Adrenal gland (tissue), 19 donors: ENCODE measurements around the gene LDB3. TPM values are rescaled to one million over a fixed set of nuclear protein-coding genes. Genes with fewer than 3 reads are reported as not detected.

Experiments used
- DNase-seq, 7 donors: peaks; one replicate each; pipeline ENCODE4 v3.0.0-alpha.2; 2019 to 2020
- H3K27ac ChIP-seq, 5 donors: fragments of 200-600 bp; sonication (generic) in 4 of 5; 1 replicate in 3 of 5; 2 replicates in 2 of 5; pipeline versions ENCODE4 v1.5.1 to v1.8.0; 2016 to 2020; ENCODE audit warnings: mild to moderate bottlenecking in 1 of 5
- H3K27me3 ChIP-seq: fragments of 200-600 bp; 2 replicates; pipeline ENCODE4 v1.8.0; 2021
- H3K36me3 ChIP-seq, 2 donors: fragments of 200-600 bp; replicated peaks in 1 of 2; 1 replicate in 1 of 2; 2 replicates in 1 of 2; pipeline versions ENCODE4 v1.5.1 to v1.8.0; 2018 to 2022
- H3K4me1 ChIP-seq, 2 donors: fragments of 200-600 bp; replicated peaks in 1 of 2; 1 replicate in 1 of 2; 2 replicates in 1 of 2; pipeline versions ENCODE4 v1.5.1 to v1.8.0; 2018 to 2021
- H3K4me3 ChIP-seq, 4 donors: fragments of 200-600 bp; sonication (generic) in 3 of 4; one replicate each; pipeline ENCODE4 v1.5.1; 2016 to 2018
- H3K9me3 ChIP-seq, 3 donors: fragments of 200-600 bp; sonication (generic) in 1 of 3; replicated peaks in 1 of 3; 1 replicate in 2 of 3; 2 replicates in 1 of 3; pipeline versions ENCODE4 v1.5.1 to v1.8.0; 2016 to 2021
- POLR2A ChIP-seq, 2 donors: fragments of 450-650 bp; IDR thresholded peaks; one replicate each; pipeline ENCODE4 v1.6.1; 2017; ENCODE audit warnings: antibody characterized with exemption in 2 of 2, mild to moderate bottlenecking in 2 of 2, moderate library complexity in 1 of 2
- WGBS, 4 donors: extraction: QIAGEN DNeasy Blood & Tissue Kit in 2 of 4; methylation state at CpG; one replicate each; pipeline versions ENCODE4 v1.1.5 to v1.1.7; 2013 to 2017; 5-methylcytosine and 5-hydroxymethylcytosine counted together
- intact Hi-C, 2 donors: fragments of 100-400 bp; cut with DNase I; formaldehyde crosslinking; loops; one replicate each; pipeline versions ENCODE4 v1.14.1 to v1.15.0; 2022 to 2023
- long read RNA-seq, 10 donors: library from polyadenylated mRNA in 3 of 10; unstranded in 2 of 10; stranded (forward) in 1 of 10; transcript quantifications; one replicate each; pipeline ENCODE4 v2.0.0 and lab custom pipeline, GENCODE V29; 2021 to 2026
- polyA plus RNA-seq, 3 donors: library from polyadenylated mRNA; stranded (reverse); fragments of 200-250 nt in 2 of 3; fragments of 350-450 nt in 1 of 3; fragmentation: Illumina TruSeq in 1 of 3; extraction: RNeasy Lipid Tissue Mini Kit (QIAGEN cat#74804) in 1 of 3; gene quantifications; one replicate each; pipeline ENCODE4 v1.2.3, GENCODE V29; 2013 to 2014
- total RNA-seq, 9 donors: library from RNA; depleted of rRNA in 4 of 9; stranded (reverse); fragments of >200 nt in 4 of 9; fragments of 120-200 nt in 1 of 9; fragmentation: NEBNext Ultra II Directional in 1 of 9; extraction: Animal tissue kit (Norgen Biotek cat#: 25700) in 1 of 9; gene quantifications; one replicate each; pipeline versions ENCODE4 v1.1.0 to v1.2.4, GENCODE V29; 2013 to 2023
- TF ChIP-seq, protein P1 (sequence below), 6 experiments: fragments of 450-650 bp in 4 of 6; fragments of 200-600 bp in 2 of 6; sonication (generic) in 1 of 6; IDR thresholded peaks; 1 replicate in 5 of 6; 2 replicates in 1 of 6; pipeline versions ENCODE4 v1.5.1 to v1.8.0; 2016 to 2021; ENCODE audit warnings: antibody characterized with exemption in 6 of 6, mild to moderate bottlenecking in 2 of 6, moderate library complexity in 1 of 6
- donor health status: healthy with polysubstance abuse.
- donor health status: Bipolar disorder and iron deficiency.
- donor health status: DM: yes; HTN: yes; CAD: no.
- donor health status: DM: no; HTN: no; CAD: no.
- donor health status: DM: no; HTN: no; CAD: no.
- donor health status: DM: yes; HTN: yes; CAD: no.

Gene LDB3, protein sequence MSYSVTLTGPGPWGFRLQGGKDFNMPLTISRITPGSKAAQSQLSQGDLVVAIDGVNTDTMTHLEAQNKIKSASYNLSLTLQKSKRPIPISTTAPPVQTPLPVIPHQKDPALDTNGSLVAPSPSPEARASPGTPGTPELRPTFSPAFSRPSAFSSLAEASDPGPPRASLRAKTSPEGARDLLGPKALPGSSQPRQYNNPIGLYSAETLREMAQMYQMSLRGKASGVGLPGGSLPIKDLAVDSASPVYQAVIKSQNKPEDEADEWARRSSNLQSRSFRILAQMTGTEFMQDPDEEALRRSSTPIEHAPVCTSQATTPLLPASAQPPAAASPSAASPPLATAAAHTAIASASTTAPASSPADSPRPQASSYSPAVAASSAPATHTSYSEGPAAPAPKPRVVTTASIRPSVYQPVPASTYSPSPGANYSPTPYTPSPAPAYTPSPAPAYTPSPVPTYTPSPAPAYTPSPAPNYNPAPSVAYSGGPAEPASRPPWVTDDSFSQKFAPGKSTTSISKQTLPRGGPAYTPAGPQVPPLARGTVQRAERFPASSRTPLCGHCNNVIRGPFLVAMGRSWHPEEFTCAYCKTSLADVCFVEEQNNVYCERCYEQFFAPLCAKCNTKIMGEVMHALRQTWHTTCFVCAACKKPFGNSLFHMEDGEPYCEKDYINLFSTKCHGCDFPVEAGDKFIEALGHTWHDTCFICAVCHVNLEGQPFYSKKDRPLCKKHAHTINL
- total RNA-seq (under 1 TPM; 0.14 to 0.57 (median 0.29) TPM), polyA plus RNA-seq (1 to 10 TPM in 2 of 3 donors, under 1 TPM in 1; 0.40 to 2.7 (median 1.9) TPM)
- long read RNA-seq, donor 1 = 0 reads
- long read RNA-seq, donor 2 = 0 reads
- long read RNA-seq, donor 3 = 0 reads
- long read RNA-seq, donor 4 = 0 reads
- long read RNA-seq, donor 5 = 0 reads
- long read RNA-seq, donor 6, partial matches to known transcripts = 0 of 1 reads
- long read RNA-seq, donor 6, other reads (novel, unspliced or antisense) = 1 of 1 reads
- long read RNA-seq, donor 7 = 0 reads
- long read RNA-seq, donor 8 = 0 reads
- long read RNA-seq, donor 9 = 0 reads
- long read RNA-seq, donor 10 = 0 reads

DNA sequence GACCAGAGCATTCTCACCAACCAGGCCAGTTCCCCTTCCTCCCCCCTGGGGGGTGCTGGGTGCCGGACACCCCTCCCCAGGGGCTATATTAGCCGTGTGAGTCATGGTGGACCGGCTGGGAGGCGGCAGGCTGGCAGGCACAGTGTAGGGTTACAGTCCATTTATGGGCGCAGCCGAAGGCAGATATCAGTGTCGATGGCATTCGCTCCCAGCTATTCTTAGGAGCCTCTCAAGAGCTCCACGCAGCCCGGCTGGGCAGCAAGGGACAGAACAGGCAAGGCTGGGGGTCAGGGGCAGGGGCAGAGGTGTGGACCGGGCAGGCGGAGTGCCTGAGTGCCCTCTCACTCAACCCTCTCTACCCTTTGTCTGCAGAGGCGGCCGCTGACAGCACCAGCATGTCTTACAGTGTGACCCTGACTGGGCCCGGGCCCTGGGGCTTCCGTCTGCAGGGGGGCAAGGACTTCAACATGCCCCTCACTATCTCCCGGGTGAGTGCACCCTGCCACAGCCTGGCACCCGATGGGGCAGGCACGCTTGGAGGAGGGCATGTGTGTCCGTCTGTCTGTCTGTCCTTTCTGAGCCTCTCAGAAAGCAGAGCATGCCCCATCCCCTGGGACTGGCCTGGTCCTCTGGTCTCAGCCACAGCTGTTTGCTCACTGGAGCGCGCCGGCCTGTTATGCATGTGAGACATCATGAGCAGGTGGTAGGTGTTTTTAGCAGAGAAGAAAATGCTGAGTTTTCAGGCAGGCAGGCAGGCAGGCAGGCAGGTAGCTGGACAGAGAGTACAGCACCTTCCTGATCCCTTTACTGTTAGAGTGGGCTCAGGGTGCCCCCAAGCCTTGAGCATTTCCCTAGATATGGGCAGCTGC, at the start of gene LDB3:
TSS of gene LDB3 (plus strand) at position 215 of the 869 bp plus-strand sequence. CDS start at position 396, 181 bp downstream.
- no peaks in the 10 kb centered on the region for H3K27me3 ChIP-seq
- H3K9me3 ChIP-seq = no peaks in the 10 kb centered on the region
- no peak for DNase-seq
- no peak within 1 kb of the TSS for H3K4me3 ChIP-seq
- intact Hi-C loops = no loop called here
- no peaks in the 10 kb centered on the region for H3K36me3 ChIP-seq
- TF ChIP-seq POLR2A (IDR thresholded peaks at IDR 0.05) = no peak
- TF ChIP-seq, protein P1, sequence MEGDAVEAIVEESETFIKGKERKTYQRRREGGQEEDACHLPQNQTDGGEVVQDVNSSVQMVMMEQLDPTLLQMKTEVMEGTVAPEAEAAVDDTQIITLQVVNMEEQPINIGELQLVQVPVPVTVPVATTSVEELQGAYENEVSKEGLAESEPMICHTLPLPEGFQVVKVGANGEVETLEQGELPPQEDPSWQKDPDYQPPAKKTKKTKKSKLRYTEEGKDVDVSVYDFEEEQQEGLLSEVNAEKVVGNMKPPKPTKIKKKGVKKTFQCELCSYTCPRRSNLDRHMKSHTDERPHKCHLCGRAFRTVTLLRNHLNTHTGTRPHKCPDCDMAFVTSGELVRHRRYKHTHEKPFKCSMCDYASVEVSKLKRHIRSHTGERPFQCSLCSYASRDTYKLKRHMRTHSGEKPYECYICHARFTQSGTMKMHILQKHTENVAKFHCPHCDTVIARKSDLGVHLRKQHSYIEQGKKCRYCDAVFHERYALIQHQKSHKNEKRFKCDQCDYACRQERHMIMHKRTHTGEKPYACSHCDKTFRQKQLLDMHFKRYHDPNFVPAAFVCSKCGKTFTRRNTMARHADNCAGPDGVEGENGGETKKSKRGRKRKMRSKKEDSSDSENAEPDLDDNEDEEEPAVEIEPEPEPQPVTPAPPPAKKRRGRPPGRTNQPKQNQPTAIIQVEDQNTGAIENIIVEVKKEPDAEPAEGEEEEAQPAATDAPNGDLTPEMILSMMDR (IDR thresholded peaks at IDR 0.05) = no peak
- 71 to 78% (median 74%) methylated on average over 13 to 23 of the region's 23 CpGs for WGBS, 4 donors
- peaks cover 12 to 16% of the 10 kb centered on the region in 2 donors for H3K4me1 ChIP-seq
- H3K27ac ChIP-seq = peak within 1 kb of the TSS in 1 of 5 donors; percentile 5

DNA sequence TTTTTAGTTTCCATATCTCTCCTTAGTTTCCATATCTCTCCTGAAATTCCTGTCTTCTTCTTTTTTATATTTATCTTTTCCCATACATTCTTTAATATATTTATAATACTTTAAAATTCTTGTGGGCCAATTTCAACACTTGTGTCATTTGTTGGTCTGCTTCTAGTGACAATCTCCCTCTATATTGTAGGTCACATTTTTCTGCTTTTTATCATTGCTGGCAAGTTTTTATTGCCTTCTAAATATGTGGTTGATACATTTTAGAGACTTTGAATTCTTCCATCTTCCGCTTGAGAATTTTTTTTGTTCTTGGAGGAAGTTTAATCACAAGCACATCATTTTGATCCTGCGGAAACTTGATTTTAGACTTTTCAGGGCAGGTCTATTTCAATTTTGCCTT, 40.0 kb upstream of the LDB3 start:
- intact Hi-C loops = no loop called here
- no peak for DNase-seq
- no peaks in the 10 kb centered on the region for H3K36me3 ChIP-seq
- no peak for TF ChIP-seq POLR2A (IDR thresholded peaks at IDR 0.05)
- TF ChIP-seq, protein P1 (IDR thresholded peaks at IDR 0.05) = no peak
- H3K4me3 ChIP-seq = no peak overlapping the region
- no peak overlapping the region for H3K27ac ChIP-seq
- no peaks in the 10 kb centered on the region for H3K4me1 ChIP-seq
- 96 to 100% (median 97%) methylated on average over 2 of the region's 2 CpGs for WGBS, 4 donors
- H3K9me3 ChIP-seq = no peaks in the 10 kb centered on the region
- H3K27me3 ChIP-seq = peaks cover 15% of the 10 kb centered on the region

DNA sequence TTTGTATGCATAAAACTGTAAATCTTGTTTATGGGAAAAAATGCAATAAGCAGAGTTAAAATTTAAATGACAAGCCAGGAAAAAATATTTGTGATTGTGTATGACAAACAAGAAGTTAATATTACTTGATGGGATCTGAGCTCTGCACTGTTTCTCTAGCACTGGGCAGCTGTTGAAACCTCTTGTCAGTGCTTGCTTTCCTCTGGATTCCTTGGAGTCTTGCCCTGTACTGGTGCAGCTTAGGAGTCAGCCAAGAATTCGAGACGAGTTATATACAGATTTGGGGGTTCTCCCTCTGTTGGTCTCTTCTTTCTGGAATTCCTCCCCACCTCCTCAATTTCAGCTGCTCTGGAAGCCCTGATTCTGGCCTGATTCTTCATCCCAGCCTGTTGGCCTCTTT, 38.2 kb upstream of the LDB3 start:
- intact Hi-C loops = no loop called here
- 26 to 61% (median 44%) methylated on average over 2 of the region's 2 CpGs for WGBS, 4 donors
- no peak for DNase-seq
- H3K4me3 ChIP-seq = no peak overlapping the region
- H3K9me3 ChIP-seq = no peaks in the 10 kb centered on the region
- H3K36me3 ChIP-seq = no peaks in the 10 kb centered on the region
- TF ChIP-seq, protein P1 (IDR thresholded peaks at IDR 0.05) = no peak
- TF ChIP-seq POLR2A (IDR thresholded peaks at IDR 0.05) = no peak
- no peaks in the 10 kb centered on the region for H3K4me1 ChIP-seq
- peaks cover 15% of the 10 kb centered on the region for H3K27me3 ChIP-seq
- no peak overlapping the region for H3K27ac ChIP-seq
